Left ventricle myocardium inferior (tissue), 1 donor: Measurements from ENCODE around the gene ZNF829. TPM values are rescaled to one million over a fixed set of nuclear protein-coding genes. Genes with fewer than 3 reads are reported as not detected.

Source experiments
- DNase-seq: peaks from one replicate; pipeline ENCODE4 v3.0.0-alpha.2; 2020
- H3K27ac ChIP-seq: fragments of 200-600 bp; replicated peaks from 2 replicates; pipeline ENCODE4 v1.8.0; 2021
- H3K27me3 ChIP-seq: fragments of 200-600 bp; 2 replicates; pipeline ENCODE4 v1.8.0; 2021; ENCODE audit warnings: low read depth
- H3K36me3 ChIP-seq: fragments of 200-600 bp; 2 replicates; pipeline ENCODE4 v1.8.0; 2021
- H3K4me1 ChIP-seq: fragments of 200-600 bp; 2 replicates; pipeline ENCODE4 v1.8.0; 2021
- H3K4me3 ChIP-seq: fragments of 200-600 bp; 2 replicates; pipeline ENCODE4 v1.8.0; 2021; ENCODE audit warnings: mild to moderate bottlenecking, moderate library complexity
- H3K9me3 ChIP-seq: fragments of 200-600 bp; replicated peaks from 2 replicates; pipeline ENCODE4 v1.8.0; 2021
- CTCF ChIP-seq: fragments of 200-600 bp; IDR thresholded peaks from 2 replicates; pipeline ENCODE4 v1.8.0; 2021; ENCODE audit warnings: antibody characterized with exemption, mild to moderate bottlenecking, borderline replicate concordance
- intact Hi-C: fragments of 100-400 bp; cut with micrococcal nuclease; formaldehyde crosslinking; loops from one replicate; pipeline ENCODE4 v1.11.0; 2022
- total RNA-seq: library from RNA; stranded (reverse); fragmentation: NEBNext Ultra II Directional; extraction: Animal tissue kit (Norgen Biotek cat#: 25700); gene quantifications from one replicate; pipeline ENCODE4 v1.2.1, GENCODE V29; 2021
- donor health status: DM: no; HTN: yes; CAD: no; lungs with severe emphysema.

ZNF829 gene
- total RNA-seq, 1 donor from 2014 or later, result 2.3 TPM

DNA sequence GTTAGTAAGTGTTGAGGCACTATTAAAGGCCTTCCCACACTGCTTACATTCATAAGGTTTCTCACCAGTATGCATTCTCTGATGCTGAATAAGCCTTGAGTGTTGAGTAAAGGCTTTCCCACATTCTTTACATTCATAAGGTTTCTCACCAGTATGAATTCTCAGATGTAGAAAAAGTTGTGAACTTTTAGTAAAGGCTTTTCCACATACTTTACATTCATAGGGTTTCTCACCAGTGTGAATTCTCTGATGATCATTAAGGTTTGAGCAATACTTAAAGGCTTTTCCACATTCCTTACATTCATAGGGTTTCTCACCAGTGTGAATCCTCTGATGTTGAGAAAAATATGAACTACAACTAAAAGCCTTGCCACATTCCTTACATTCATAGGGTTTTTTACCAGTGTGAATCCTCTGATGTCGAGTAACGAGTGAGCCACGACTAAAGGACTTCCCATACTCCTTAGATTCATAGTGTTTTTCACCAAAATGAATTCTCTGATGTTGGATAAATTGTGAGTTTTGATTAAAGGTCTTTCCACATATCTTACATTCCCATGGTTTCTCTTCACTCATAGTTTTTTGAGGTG lies 24.2 kb downstream of the ZNF829 start:
- Histone ChIP-seq H3K4me3 (no peak overlapping the region), H3K27me3 (no peaks in the 10 kb centered on the region), H3K4me1 (no peaks in the 10 kb centered on the region), H3K27ac (no peak overlapping the region), H3K9me3 (peaks cover 100% of the 10 kb centered on the region), H3K36me3 (peaks cover 98% of the 10 kb centered on the region)
- no peak for TF ChIP-seq CTCF
- intact Hi-C loops, result no loop called here
- no peak for DNase-seq

GRCh38 chr19:36876993-36877938 lies 38.8 kb downstream of the ZNF829 start:
- Histone ChIP-seq H3K27ac (no peak overlapping the region), H3K27me3 (no peaks in the 10 kb centered on the region), H3K4me3 (no peak overlapping the region), H3K36me3 (peaks cover 100% of the 10 kb centered on the region), H3K9me3 (peaks cover 100% of the 10 kb centered on the region), H3K4me1 (no peaks in the 10 kb centered on the region)
- TF ChIP-seq CTCF, result no peak
- DNase-seq, result no peak
- intact Hi-C loops, result loop anchor here (10.0 kb wide), 1 partner anchor 62 kb away; no protein-coding TSS in a partner anchor

GRCh38 chr19:36851898-36852297 lies 64.2 kb downstream of the ZNF829 start:
- Histone ChIP-seq H3K36me3 (peaks cover 46% of the 10 kb centered on the region), H3K9me3 (peaks cover 30% of the 10 kb centered on the region), H3K4me3 (peak overlapping the region; percentile 89), H3K27ac (peak overlapping the region; percentile 95), H3K4me1 (peaks cover 40% of the 10 kb centered on the region), H3K27me3 (no peaks in the 10 kb centered on the region)
- TF ChIP-seq CTCF, result no peak
- intact Hi-C loops, result no loop called here
- no peak for DNase-seq

- peak within 1 kb of the TSS; percentile 89 for H3K4me3 ChIP-seq
- peak within 1 kb of the TSS; percentile 95 for H3K27ac ChIP-seq
- peak; percentile 90 for DNase-seq
- peaks cover 46% of the 10 kb centered on the region for H3K36me3 ChIP-seq
- no peaks in the 10 kb centered on the region for H3K27me3 ChIP-seq
- intact Hi-C loops, result no loop called here
- peaks cover 20% of the 10 kb centered on the region for H3K9me3 ChIP-seq
- peaks cover 47% of the 10 kb centered on the region for H3K4me1 ChIP-seq
- no peak for TF ChIP-seq CTCF
These were observed 65.3 kb downstream of the ZNF829 start, which contains the start of gene ZNF345 for GRCh38 chr19:36850559-36851442. TSS of gene ZNF345 (plus strand) at chr19:36850876. CDS start at chr19:36876831, 25,955 bp downstream.
